ENCODE results near the gene SFMBT2. TPM values are rescaled to one million over a fixed set of nuclear protein-coding genes. Genes with fewer than 3 reads are reported as not detected.

The SFMBT2 gene
- total and polyA plus RNA-seq, 2 of the 4 experiments (the other 2 are of a cell fraction): 0.70 to 1.3 TPM

DNA sequence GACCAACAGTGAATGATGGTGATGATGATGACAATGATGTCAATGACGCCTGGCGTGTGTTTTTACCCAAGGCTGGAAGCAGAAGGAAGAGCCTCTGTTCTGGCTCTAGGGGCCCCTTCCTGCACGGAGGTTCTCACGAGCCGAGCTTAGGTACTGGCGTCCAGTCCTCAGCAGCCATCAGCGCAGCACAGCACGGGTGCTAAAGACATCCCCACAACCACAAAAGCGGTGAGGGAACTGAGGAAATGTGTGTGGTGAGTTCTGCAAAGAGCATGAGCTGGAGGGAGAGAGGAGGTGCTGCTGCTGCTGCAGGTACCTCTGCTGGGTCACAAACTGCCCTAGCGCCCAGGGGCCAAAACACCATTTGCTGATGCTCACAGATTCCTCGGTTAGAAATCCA is 81.6 kb downstream of the SFMBT2 start:
- TF ChIP-seq, protein P1, sequence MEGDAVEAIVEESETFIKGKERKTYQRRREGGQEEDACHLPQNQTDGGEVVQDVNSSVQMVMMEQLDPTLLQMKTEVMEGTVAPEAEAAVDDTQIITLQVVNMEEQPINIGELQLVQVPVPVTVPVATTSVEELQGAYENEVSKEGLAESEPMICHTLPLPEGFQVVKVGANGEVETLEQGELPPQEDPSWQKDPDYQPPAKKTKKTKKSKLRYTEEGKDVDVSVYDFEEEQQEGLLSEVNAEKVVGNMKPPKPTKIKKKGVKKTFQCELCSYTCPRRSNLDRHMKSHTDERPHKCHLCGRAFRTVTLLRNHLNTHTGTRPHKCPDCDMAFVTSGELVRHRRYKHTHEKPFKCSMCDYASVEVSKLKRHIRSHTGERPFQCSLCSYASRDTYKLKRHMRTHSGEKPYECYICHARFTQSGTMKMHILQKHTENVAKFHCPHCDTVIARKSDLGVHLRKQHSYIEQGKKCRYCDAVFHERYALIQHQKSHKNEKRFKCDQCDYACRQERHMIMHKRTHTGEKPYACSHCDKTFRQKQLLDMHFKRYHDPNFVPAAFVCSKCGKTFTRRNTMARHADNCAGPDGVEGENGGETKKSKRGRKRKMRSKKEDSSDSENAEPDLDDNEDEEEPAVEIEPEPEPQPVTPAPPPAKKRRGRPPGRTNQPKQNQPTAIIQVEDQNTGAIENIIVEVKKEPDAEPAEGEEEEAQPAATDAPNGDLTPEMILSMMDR (conservative IDR thresholded peaks at IDR 0.05; ENCODE audit: low read depth, low read length): no peak
- TF ChIP-seq MXI1 (IDR thresholded peaks at IDR 0.05; ENCODE audit: borderline replicate concordance, low read depth, low read length) (no peak), NFE2L2 (IDR thresholded peaks at IDR 0.05; ENCODE audit: low read depth, low read length) (no peak), FOS (IDR thresholded peaks at IDR 0.05; ENCODE audit: low read depth, low read length) (no peak), POLR2A (IDR thresholded peaks at IDR 0.05; ENCODE audit: low read depth, low read length) (no peak), CEBPB (IDR thresholded peaks at IDR 0.05; ENCODE audit: low read depth, low read length) (no peak), SMC3 (IDR thresholded peaks at IDR 0.05; ENCODE audit: low read depth, low read length) (no peak), RFX5 (IDR thresholded peaks at IDR 0.05; ENCODE audit: low read depth, low read length) (no peak), RCOR1 (IDR thresholded peaks at IDR 0.05; ENCODE audit: insufficient replicate concordance, low read length) (no peak), CHD1 (IDR thresholded peaks at IDR 0.05; ENCODE audit: low read depth, low read length) (no peak), RAD21 (IDR thresholded peaks at IDR 0.05; ENCODE audit: low read length) (no peak), MAZ (IDR thresholded peaks at IDR 0.05; ENCODE audit: borderline replicate concordance, low read depth, low read length) (no peak), BHLHE40 (IDR thresholded peaks at IDR 0.05; ENCODE audit: low read depth, low read length) (no peak), MAFK (IDR thresholded peaks at IDR 0.05; ENCODE audit: low read depth, low read length) (no peak)
- TF ChIP-seq, protein P2, sequence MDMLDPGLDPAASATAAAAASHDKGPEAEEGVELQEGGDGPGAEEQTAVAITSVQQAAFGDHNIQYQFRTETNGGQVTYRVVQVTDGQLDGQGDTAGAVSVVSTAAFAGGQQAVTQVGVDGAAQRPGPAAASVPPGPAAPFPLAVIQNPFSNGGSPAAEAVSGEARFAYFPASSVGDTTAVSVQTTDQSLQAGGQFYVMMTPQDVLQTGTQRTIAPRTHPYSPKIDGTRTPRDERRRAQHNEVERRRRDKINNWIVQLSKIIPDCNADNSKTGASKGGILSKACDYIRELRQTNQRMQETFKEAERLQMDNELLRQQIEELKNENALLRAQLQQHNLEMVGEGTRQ (IDR thresholded peaks at IDR 0.05; ENCODE audit: low read depth, low read length): no peak
- TF ChIP-seq, protein P3, sequence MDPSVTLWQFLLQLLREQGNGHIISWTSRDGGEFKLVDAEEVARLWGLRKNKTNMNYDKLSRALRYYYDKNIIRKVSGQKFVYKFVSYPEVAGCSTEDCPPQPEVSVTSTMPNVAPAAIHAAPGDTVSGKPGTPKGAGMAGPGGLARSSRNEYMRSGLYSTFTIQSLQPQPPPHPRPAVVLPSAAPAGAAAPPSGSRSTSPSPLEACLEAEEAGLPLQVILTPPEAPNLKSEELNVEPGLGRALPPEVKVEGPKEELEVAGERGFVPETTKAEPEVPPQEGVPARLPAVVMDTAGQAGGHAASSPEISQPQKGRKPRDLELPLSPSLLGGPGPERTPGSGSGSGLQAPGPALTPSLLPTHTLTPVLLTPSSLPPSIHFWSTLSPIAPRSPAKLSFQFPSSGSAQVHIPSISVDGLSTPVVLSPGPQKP (IDR thresholded peaks at IDR 0.05; ENCODE audit: borderline replicate concordance, low read depth, low read length): no peak
- POLR2A ChIA-PET (ENCODE audit: unreplicated experiment): no interaction called here

More for the DNA sequence above, 81.6 kb downstream of the SFMBT2 start:
- CTCF ChIA-PET: no interaction called here
- H3K9ac ChIP-seq (ENCODE audit: low read depth, low read length): no peak overlapping the region
- no TSS peak for BruUV-seq (replicated peaks)
- H2AK5ac ChIP-seq (ENCODE audit: low read depth, low read length): no peak overlapping the region
- H3K27ac ChIP-seq (ENCODE audit: insufficient read depth, low read length): no peak overlapping the region
- H3K27me3 ChIP-seq (ENCODE audit: control insufficient read depth, insufficient read depth, low read length): no peaks in the 10 kb centered on the region
- H2BK20ac ChIP-seq (ENCODE audit: low read depth, low read length): no peak overlapping the region
- peaks cover 2% of the 10 kb centered on the region; the same call in 1 of the 2 replicates for H3K9me3 ChIP-seq (ENCODE audit: control insufficient read depth, insufficient read depth, low read length)
- H3K23ac ChIP-seq (ENCODE audit: low read depth, low read length): no peak overlapping the region
- H3K79me1 ChIP-seq (ENCODE audit: low read depth in 1 of 2, low read length in 2 of 2): peaks cover 0 to 3% of the 10 kb centered on the region in 2 experiments; a peak in 1 of 4 replicates
- 94% methylated on average over 2 of the region's 11 CpGs; no CpG with 5 or more reads in 1 of the 2 experiments for WGBS, 2 experiments (ENCODE audit: extremely low coverage in 2 of 2, insufficient read length in 1 of 2)
- no peak overlapping the region for H3K56ac ChIP-seq (ENCODE audit: extremely low read depth, insufficient read depth, low read length)
- no peak overlapping the region for H4K8ac ChIP-seq (ENCODE audit: low read depth in 2 of 2, low read length in 2 of 2)
- no peak for DNase-seq
- intact Hi-C loops (cut with micrococcal nuclease) (no loop called here), dilution Hi-C loops (cut with HindIII; ENCODE audit: low sequenced_read_pairs, unreplicated experiment) (no loop called here), in situ Hi-C loops (cut with MboI; ENCODE audit: low sequenced_read_pairs) (no loop called here)
- no peak for ATAC-seq (ENCODE audit: low read depth)
- no peak overlapping the region for H2BK5ac ChIP-seq (ENCODE audit: low read depth, low read length, poor library complexity, severe bottlenecking)
- H2AFZ ChIP-seq (replicated peaks; ENCODE audit: low read length, poor library complexity): no peak overlapping the region
- peak overlapping the region; percentile 42 for H2AK9ac ChIP-seq (replicated peaks; ENCODE audit: low read depth, low read length, poor library complexity)
- no peaks in the 10 kb centered on the region for H3K9me1 ChIP-seq (ENCODE audit: insufficient read depth, low read length)
- no peak overlapping the region for H3K4me2 ChIP-seq (ENCODE audit: low read depth, low read length)
- H3K36me3 ChIP-seq (ENCODE audit: control insufficient read depth, insufficient read depth, low read length): no peaks in the 10 kb centered on the region
- no peak overlapping the region for H3K4me3 ChIP-seq (ENCODE audit: insufficient read depth, low read depth, low read length)
- no peak overlapping the region for H4K5ac ChIP-seq (ENCODE audit: low read depth, low read length)
- H3K18ac ChIP-seq (ENCODE audit: low read depth, low read length): no peak overlapping the region
- H3K4me1 ChIP-seq (ENCODE audit: control insufficient read depth, insufficient read depth, low read length): peaks cover 2% of the 10 kb centered on the region; the same call in 1 of the 2 replicates
- no peak overlapping the region for H2BK15ac ChIP-seq (ENCODE audit: low read depth, low read length)
- H4K91ac ChIP-seq (ENCODE audit: insufficient read depth, low read depth, low read length): no peak overlapping the region
- no peak overlapping the region for H2BK120ac ChIP-seq (ENCODE audit: low read depth, low read length)
- no peak overlapping the region for H3K14ac ChIP-seq (replicated peaks; ENCODE audit: low read depth, low read length)
- no peak overlapping the region for H3K4ac ChIP-seq (ENCODE audit: low read depth, low read length)
- no peaks in the 10 kb centered on the region for H4K20me1 ChIP-seq (ENCODE audit: insufficient read depth, low read length)

All from IMR-90 (cell line).